Gastrocnemius medialis (tissue), 4 donors: Measurements from ENCODE around the gene PRKAR2B. TPM values are rescaled to one million over a fixed set of nuclear protein-coding genes. Genes with fewer than 3 reads are reported as not detected.

Source experiments
- ATAC-seq, 2 donors: fragments of 150-250 bp; one replicate each; pipeline ENCODE4 v1.9.1; 2016
- DNase-seq, 2 donors: peaks; one replicate each; pipeline ENCODE4 v3.0.0-alpha.2; 2019
- H3K27ac ChIP-seq, 4 donors: fragments of 200-600 bp; sonication (generic); 1 replicate in 1 of 4; 2 replicates in 3 of 4; pipeline ENCODE4 v1.5.1; 2016 to 2018; ENCODE audit warnings: mild to moderate bottlenecking in 2 of 4, moderate library complexity in 1 of 4
- H3K27me3 ChIP-seq, 3 donors: fragments of 200-600 bp; sonication (generic) in 2 of 3; 1 replicate in 1 of 3; 2 replicates in 2 of 3; pipeline versions ENCODE4 v1.5.1 to v1.6.0; 2016 to 2019; ENCODE audit warnings: mild to moderate bottlenecking in 1 of 3, moderate library complexity in 1 of 3
- H3K36me3 ChIP-seq, 2 donors: fragments of 200-600 bp; sonication (generic) in 1 of 2; one replicate each; pipeline ENCODE4 v1.5.1; 2017 to 2018
- H3K4me1 ChIP-seq, 2 donors: fragments of 200-600 bp; sonication (generic) in 1 of 2; one replicate each; pipeline ENCODE4 v1.5.1; 2016 to 2017; ENCODE audit warnings: mild to moderate bottlenecking in 2 of 2
- H3K4me3 ChIP-seq, 4 donors: fragments of 200-600 bp; sonication (generic) in 3 of 4; 1 replicate in 1 of 4; 2 replicates in 3 of 4; pipeline ENCODE4 v1.5.1; 2016 to 2019; ENCODE audit warnings: mild to moderate bottlenecking in 2 of 4
- H3K9me3 ChIP-seq, 3 donors: fragments of 200-600 bp; sonication (generic) in 2 of 3; 1 replicate in 1 of 3; 2 replicates in 2 of 3; pipeline ENCODE4 v1.5.1; 2016 to 2019
- CTCF ChIP-seq, 5 experiments: fragments of 450-650 bp in 3 of 5; fragments of 200-600 bp in 2 of 5; sonication (generic) in 2 of 5; IDR thresholded peaks in 4 of 5; conservative IDR thresholded peaks in 1 of 5; 1 replicate in 4 of 5; 2 replicates in 1 of 5; pipeline ENCODE4 v1.5.1; 2016 to 2019; ENCODE audit warnings: antibody characterized with exemption in 5 of 5, mild to moderate bottlenecking in 3 of 5, moderate library complexity in 3 of 5
- POLR2A ChIP-seq, 2 donors: fragments of 450-650 bp; IDR thresholded peaks; one replicate each; pipeline ENCODE4 v1.6.1; 2017; ENCODE audit warnings: antibody characterized with exemption in 2 of 2, mild to moderate bottlenecking in 2 of 2, moderate library complexity in 2 of 2
- in situ Hi-C, 4 donors: fragments of 200-750 bp; cut with MboI; loops; one replicate each; pipeline versions ENCODE4 v1.15.0 to v1.8.0; 2017; ENCODE audit warnings: low sequenced_read_pairs in 4 of 4
- intact Hi-C: fragments of 100-400 bp; cut with DNase I; formaldehyde crosslinking; loops from one replicate; pipeline ENCODE4 v1.15.1; 2023; ENCODE audit warnings: low total_unique reads
- total RNA-seq, 4 donors: library from RNA; depleted of rRNA; stranded (reverse); fragments of >200 nt; gene quantifications; one replicate each; pipeline versions ENCODE4 v1.1.0 to v1.2.3, GENCODE V29; 2016

Gene PRKAR2B
- total RNA-seq, 4 donors from 2014 or later, result 0.85 to 6.0 (median 1.4) TPM

- Histone ChIP-seq H3K36me3 (no peaks in the 10 kb centered on the region), H3K9me3 (no peaks in the 10 kb centered on the region), H3K27me3 (no peaks in the 10 kb centered on the region), H3K4me3 (no peak overlapping the region), H3K4me1 (no peaks in the 10 kb centered on the region), H3K27ac (no peak overlapping the region)
- intact Hi-C loops (no loop called here), in situ Hi-C loops (loop anchor here in 2 of 4 donors (25.0 kb wide), 2 partner anchors 188 to 463 kb away; partner anchors contain the start of gene CCDC71L (in 1 of the 2))
- no peak for TF ChIP-seq CTCF (IDR thresholded peaks at IDR 0.05 in 4 of 5, conservative IDR thresholded peaks at IDR 0.05 in 1 of 5)
- no peak for TF ChIP-seq POLR2A (IDR thresholded peaks at IDR 0.05)
- ATAC-seq (no peak), DNase-seq (no peak)
Observed at GRCh38 chr7:107125475-107125874, 81.0 kb downstream of the PRKAR2B start.

GRCh38 chr7:107128217-107128616, 83.7 kb downstream of the PRKAR2B start:
- in situ Hi-C loops (loop anchor here in 2 of 4 donors (25.0 kb wide), 2 partner anchors 191 to 466 kb away; partner anchors contain the start of gene CCDC71L (in 1 of the 2)), intact Hi-C loops (no loop called here)
- H3K36me3 ChIP-seq, result no peaks in the 10 kb centered on the region
- H3K9me3 ChIP-seq, result no peaks in the 10 kb centered on the region
- no peak for ATAC-seq
- no peak overlapping the region for H3K27ac ChIP-seq
- H3K27me3 ChIP-seq, result no peaks in the 10 kb centered on the region
- no peak overlapping the region for H3K4me3 ChIP-seq
- TF ChIP-seq CTCF (IDR thresholded peaks at IDR 0.05 in 4 of 5, conservative IDR thresholded peaks at IDR 0.05 in 1 of 5), result no peak
- no peak for TF ChIP-seq POLR2A (IDR thresholded peaks at IDR 0.05)
- no peaks in the 10 kb centered on the region for H3K4me1 ChIP-seq
- DNase-seq, result no peak

- in situ Hi-C loops (loop anchor here in 2 of 4 donors (25.0 kb wide), 2 partner anchors 191 to 466 kb away; partner anchors contain the start of gene CCDC71L (in 1 of the 2)), intact Hi-C loops (no loop called here)
- H3K4me3 ChIP-seq, result no peak overlapping the region
- H3K9me3 ChIP-seq, result no peaks in the 10 kb centered on the region
- H3K36me3 ChIP-seq, result no peaks in the 10 kb centered on the region
- H3K27me3 ChIP-seq, result no peaks in the 10 kb centered on the region
- ATAC-seq (no peak), DNase-seq (no peak)
- H3K27ac ChIP-seq, result no peak overlapping the region
- TF ChIP-seq CTCF (IDR thresholded peaks at IDR 0.05 in 4 of 5, conservative IDR thresholded peaks at IDR 0.05 in 1 of 5) (no peak), POLR2A (IDR thresholded peaks at IDR 0.05) (no peak)
- H3K4me1 ChIP-seq, result no peaks in the 10 kb centered on the region
Observed at GRCh38 chr7:107128748-107129147, 84.2 kb downstream of the PRKAR2B start.

- H3K9me3 ChIP-seq, result no peaks in the 10 kb centered on the region
- in situ Hi-C loops, result loop anchor here in 2 of 4 donors (25.0 kb wide), 2 partner anchors 193 to 468 kb away; partner anchors contain the start of gene CCDC71L (in 1 of the 2)
Observed at GRCh38 chr7:107130487-107131220, 86.1 kb downstream of the PRKAR2B start.

More at GRCh38 chr7:107130487-107131220, 86.1 kb downstream of the PRKAR2B start:
- Histone ChIP-seq H3K27ac (no peak overlapping the region), H3K4me3 (no peak overlapping the region), H3K36me3 (no peaks in the 10 kb centered on the region), H3K27me3 (no peaks in the 10 kb centered on the region), H3K4me1 (no peaks in the 10 kb centered on the region)
- no peak for TF ChIP-seq POLR2A (IDR thresholded peaks at IDR 0.05)
- TF ChIP-seq CTCF (IDR thresholded peaks at IDR 0.05 in 4 of 5, conservative IDR thresholded peaks at IDR 0.05 in 1 of 5), result no peak
- no peak for ATAC-seq
- intact Hi-C loops, result no loop called here
- DNase-seq, result no peak
